ENCODE results near the gene CHAT. TPM values are rescaled to one million over a fixed set of nuclear protein-coding genes. Genes with fewer than 3 reads are reported as not detected.
"Not testable (repeated sequence)": the region's sequence is repeated elsewhere in the genome, so short reads cannot be mapped to it uniquely, and the experiment has no call there.

Gene CHAT
- total RNA-seq, 1 donor from 2014 or later, result not detected

DNA sequence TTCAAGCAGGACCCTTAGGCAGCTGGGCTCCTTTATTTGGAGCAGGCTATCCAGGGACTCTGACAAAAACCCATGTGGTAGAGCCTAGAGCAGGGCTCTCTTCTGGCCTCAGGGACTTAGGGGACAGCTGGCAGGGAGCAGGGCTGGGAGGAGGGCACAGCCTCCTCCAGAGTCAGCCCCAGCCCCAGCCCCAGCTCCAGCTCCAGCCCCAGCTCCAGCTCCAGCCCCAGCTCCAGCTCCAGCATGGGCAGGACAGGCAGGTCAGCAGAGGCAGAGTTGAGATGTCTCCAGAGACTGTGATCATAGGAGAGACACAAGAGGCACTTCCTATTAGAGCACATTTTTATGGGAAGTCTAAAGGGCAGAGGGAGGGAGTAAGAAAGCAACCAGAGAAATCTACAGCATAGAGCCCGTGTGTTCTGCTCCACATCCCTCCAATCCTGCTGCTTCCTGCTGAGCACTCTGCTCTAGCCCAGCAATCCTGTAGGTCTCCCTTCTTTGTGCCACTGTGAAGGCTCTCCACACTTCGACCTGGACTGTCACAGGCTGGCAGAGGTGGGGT, 52.3 kb downstream of the CHAT start:
- no peak for DNase-seq
- Mint-ChIP-seq H3K27me3 (peaks cover 12% of the 10 kb centered on the region), H3K9me3 (no peaks in the 10 kb centered on the region), H3K4me3 (no peak overlapping the region), H3K36me3 (ENCODE audit: low read depth) (no peaks in the 10 kb centered on the region), H3K27ac (no peak overlapping the region), H3K4me1 (no peaks in the 10 kb centered on the region)
- intact Hi-C loops (cut with micrococcal nuclease), result no loop called here

DNA sequence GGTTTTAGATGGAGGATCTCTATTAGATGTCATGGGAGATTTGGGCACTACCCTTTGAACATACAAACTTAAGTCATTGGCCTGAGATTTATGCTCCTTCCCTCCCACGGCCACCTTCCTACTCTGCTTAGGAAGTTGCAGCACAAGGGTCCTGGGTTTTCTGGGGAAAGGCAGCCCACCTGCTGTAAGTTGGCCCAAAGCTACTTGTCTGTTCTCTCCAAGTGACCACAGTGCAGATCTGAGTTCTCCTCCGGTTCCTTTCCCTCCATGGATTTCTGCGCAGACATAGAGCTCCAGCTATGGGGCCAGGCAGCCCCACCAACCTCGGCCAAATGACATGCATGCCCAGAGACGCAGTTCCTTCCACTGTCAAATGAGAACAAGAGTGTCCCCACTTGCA, 52.8 kb downstream of the CHAT start:
- Mint-ChIP-seq H3K27me3 (peaks cover 15% of the 10 kb centered on the region), H3K9me3 (no peaks in the 10 kb centered on the region), H3K36me3 (ENCODE audit: low read depth) (no peaks in the 10 kb centered on the region), H3K4me3 (no peak overlapping the region), H3K27ac (no peak overlapping the region), H3K4me1 (no peaks in the 10 kb centered on the region)
- no peak for DNase-seq
- intact Hi-C loops (cut with micrococcal nuclease), result no loop called here

DNA sequence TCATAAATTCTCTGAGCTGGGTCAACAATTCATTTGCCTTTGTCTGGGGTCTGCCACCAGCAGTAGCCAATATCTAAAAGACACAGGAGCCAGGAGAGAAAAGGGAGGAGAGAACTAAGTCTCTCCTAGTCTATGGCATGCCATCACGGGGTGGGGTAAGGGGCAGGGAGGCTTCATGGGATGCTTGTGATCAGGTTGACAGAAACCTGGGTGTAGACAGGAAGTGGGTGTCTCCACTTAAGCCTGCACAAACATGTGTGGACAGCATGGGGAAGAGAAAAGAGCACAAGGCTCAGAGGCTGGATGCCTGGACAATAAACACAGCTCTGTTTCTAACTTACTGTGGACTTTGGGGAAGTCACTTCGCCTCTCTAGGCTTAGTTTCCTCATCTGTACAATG, 54.2 kb downstream of the CHAT start:
- Mint-ChIP-seq H3K4me1 (no peaks in the 10 kb centered on the region), H3K36me3 (ENCODE audit: low read depth) (no peaks in the 10 kb centered on the region), H3K9me3 (no peaks in the 10 kb centered on the region), H3K27me3 (peaks cover 17% of the 10 kb centered on the region), H3K4me3 (no peak overlapping the region), H3K27ac (no peak overlapping the region)
- DNase-seq, result no peak
- intact Hi-C loops (cut with micrococcal nuclease), result no loop called here

DNA sequence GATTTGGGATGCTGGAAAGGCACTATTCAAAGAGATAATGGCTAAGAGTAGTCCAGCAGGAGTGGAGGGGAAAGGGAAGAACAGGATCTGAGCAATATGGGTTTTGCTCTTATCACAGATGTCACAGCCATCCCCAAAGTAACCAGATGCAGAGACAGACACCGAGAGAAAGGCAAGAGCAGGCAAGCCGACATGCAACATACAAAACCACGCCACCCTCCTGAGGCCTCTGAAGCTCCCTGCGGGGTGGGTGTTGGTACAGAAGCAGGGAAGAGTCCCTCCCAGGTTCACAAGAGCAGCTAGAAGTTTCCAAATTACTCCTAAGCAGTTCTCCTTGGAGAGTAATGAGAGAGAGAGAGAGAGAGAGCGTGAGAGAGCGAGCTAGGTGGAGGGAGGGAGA, 54.8 kb downstream of the CHAT start:
- intact Hi-C loops (cut with micrococcal nuclease), result no loop called here
- no peak for DNase-seq
- peaks cover 23% of the 10 kb centered on the region for H3K27me3 Mint-ChIP-seq
- no peaks in the 10 kb centered on the region for H3K9me3 Mint-ChIP-seq
- H3K27ac Mint-ChIP-seq, result no peak overlapping the region
- H3K4me1 Mint-ChIP-seq, result no peaks in the 10 kb centered on the region
- no peaks in the 10 kb centered on the region for H3K36me3 Mint-ChIP-seq (ENCODE audit: low read depth)
- H3K4me3 Mint-ChIP-seq, result no peak overlapping the region

DNA sequence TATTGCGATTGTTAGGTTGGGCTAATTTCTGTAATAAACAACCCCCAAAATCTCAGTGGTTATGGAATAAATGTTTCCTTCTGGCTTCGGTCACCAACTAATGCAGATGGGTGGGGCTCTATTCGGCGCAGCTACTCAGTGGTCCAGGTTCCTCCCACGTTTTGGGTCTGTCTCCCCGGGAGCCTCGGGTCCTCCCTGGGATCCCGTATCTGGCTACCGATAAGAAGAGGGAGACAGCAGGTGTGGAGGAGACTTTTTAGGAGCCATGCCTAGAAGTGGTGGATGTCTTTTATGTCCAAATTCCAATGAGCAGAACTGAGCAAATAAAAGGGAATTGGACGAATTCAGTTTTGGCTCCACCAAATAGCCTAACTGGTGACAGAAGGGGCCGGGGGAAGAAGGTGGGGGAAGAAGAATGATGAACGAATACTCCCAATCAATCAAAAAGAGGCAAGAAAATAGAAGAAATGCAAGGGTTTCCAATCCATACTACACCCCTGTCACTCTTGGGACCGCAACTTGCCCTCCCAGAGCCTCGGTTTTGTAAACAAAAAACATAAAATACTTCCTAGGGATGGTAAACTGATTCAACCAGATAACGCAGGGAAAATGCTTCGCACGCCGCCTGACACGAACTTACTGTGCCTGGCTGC, 65.1 kb downstream of the CHAT start:
- Mint-ChIP-seq H3K27ac (no peak overlapping the region), H3K27me3 (peaks cover 34% of the 10 kb centered on the region), H3K4me1 (no peaks in the 10 kb centered on the region), H3K9me3 (peaks cover 13% of the 10 kb centered on the region), H3K36me3 (ENCODE audit: low read depth) (no peaks in the 10 kb centered on the region), H3K4me3 (peak overlapping the region; percentile 10)
- intact Hi-C loops (cut with micrococcal nuclease), result no loop called here
- DNase-seq, result no peak

DNA sequence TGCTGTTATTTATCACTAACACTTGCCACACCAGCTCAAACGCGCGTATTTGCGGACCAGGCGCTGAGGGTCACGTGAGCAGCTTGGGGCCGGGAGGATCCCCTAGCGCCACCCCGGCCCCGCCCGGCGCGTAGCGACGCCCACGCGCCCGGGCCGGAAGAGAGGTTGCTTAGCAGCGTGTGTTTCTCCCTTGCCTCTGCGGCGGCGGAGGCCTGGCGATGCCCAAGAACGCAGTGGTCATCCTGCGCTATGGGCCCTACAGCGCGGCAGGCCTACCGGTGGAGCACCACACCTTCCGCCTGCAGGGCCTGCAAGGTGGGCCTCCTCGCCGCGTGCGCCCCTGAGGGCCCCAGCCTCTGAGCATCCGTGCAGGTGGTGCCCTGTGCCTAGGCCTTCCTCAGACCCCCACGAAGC, 65.7 kb downstream of the CHAT start, which contains the start of gene C10orf53:
Gene C10orf53, plus strand, starts transcription at position 172 of the 414 bp plus-strand sequence. Its CDS starts 47 bp downstream, at position 219.
- intact Hi-C loops (cut with micrococcal nuclease), result no loop called here

DNA sequence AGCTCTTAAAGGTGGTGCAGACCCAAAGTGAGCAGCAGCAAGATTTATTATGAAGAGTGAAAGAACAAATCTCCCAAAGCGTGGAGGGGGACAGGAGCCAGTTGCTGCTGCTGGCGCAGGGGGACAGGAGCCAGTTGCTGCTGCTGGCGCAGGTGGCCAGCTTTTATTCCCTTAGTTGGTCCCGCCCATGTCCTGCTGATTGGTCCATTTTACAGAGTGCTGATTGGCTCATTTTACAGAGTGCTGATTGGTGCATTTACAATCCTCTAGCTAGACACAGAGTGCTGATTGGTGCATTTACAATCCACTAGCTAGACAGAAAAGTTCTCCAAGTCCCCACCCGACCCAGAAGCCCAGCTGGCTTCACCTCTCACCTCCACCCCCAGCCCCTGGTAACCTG, 68.6 kb downstream of the CHAT start:
- H3K4me1 Mint-ChIP-seq; H3K27ac Mint-ChIP-seq; DNase-seq; intact Hi-C loops (cut with micrococcal nuclease); H3K36me3 Mint-ChIP-seq (ENCODE audit: low read depth); H3K4me3 Mint-ChIP-seq: not testable (repeated sequence)
- Mint-ChIP-seq H3K9me3 (peaks cover 13% of the 10 kb centered on the region), H3K27me3 (peaks cover 22% of the 10 kb centered on the region)

More for the DNA sequence above, 65.7 kb downstream of the CHAT start, which contains the start of gene C10orf53:
- peak; percentile 81 for DNase-seq
- Mint-ChIP-seq H3K36me3 (ENCODE audit: low read depth) (no peaks in the 10 kb centered on the region), H3K4me1 (no peaks in the 10 kb centered on the region), H3K9me3 (peaks cover 13% of the 10 kb centered on the region), H3K4me3 (peak within 1 kb of the TSS; percentile 10), H3K27ac (no peak within 1 kb of the TSS), H3K27me3 (peaks cover 34% of the 10 kb centered on the region)

DNA sequence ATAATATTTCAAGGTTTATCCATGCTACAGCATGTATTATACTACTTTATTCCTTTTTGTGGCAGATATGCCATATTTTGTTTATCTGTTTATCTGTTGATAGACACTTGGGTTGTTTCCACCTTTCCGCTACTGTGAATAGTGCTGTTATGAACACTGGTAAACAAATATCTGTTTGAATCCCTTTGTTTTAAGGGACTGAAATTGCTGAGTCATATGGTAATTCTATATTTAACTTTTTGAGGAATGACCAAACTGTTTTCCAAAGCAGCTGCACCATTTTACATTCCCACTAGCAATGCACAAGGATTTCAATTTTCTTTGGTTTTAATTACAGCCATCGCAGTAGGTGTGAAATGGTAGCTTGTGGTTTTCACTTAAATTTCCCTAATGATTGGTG, 69.0 kb downstream of the CHAT start:
- Mint-ChIP-seq H3K36me3 (ENCODE audit: low read depth) (no peaks in the 10 kb centered on the region), H3K27ac (no peak overlapping the region), H3K27me3 (peaks cover 20% of the 10 kb centered on the region), H3K4me3 (no peak overlapping the region), H3K9me3 (peaks cover 13% of the 10 kb centered on the region), H3K4me1 (no peaks in the 10 kb centered on the region)
- intact Hi-C loops (cut with micrococcal nuclease), result no loop called here
- no peak for DNase-seq

DNA sequence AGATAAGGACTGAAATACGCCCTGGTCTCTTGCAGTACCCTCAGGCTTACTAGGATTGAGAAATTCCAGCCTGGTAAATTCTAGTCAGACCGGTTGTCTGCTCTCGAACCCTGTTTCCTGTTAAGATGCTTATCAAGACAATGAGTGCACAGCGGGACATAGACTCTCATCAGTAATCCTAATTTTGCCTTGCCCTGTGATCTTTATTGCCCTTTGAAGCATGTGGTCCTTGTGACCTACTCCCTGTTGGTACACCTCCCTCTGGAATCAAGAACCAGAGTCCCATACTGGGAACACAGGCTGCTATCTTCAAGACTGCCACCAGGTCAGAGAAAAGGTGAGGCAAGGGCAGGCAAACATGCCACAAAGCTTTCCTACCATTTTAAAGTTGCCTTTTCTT, 72.8 kb downstream of the CHAT start:
- Mint-ChIP-seq H3K27me3 (peaks cover 44% of the 10 kb centered on the region), H3K9me3 (peaks cover 7% of the 10 kb centered on the region), H3K4me1 (no peaks in the 10 kb centered on the region), H3K4me3 (no peak overlapping the region), H3K27ac (no peak overlapping the region), H3K36me3 (ENCODE audit: low read depth) (no peaks in the 10 kb centered on the region)
- intact Hi-C loops (cut with micrococcal nuclease), result no loop called here
- no peak for DNase-seq

DNA sequence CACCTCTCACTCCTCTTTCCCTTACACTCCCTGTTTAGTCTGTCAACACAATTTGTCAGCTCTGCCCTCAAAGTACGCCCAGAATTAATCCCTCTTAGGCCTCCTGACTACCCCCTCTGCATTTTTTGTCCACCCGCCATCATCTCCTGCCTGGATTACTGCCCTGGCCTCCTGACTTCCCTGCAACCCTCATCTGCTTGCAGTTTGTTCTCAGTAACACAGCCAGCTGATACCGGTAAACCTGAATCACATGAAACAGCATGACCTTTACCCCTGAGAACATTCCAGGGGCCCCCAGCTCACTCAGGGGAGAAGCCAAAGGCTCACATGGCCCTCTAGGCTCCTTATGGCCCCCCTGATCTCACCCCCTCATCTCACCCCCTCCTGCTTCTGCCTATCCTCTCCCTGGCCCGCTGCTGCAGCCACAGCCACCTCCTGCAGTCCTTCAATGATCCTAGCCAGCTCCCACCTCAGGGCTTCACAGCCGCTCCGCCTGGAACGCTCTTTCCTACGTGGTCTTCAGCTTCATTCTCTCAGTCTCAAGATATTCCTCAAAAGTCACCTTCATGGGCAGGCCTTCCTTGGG, 74.5 kb downstream of the CHAT start:
- no peaks in the 10 kb centered on the region for H3K9me3 Mint-ChIP-seq
- intact Hi-C loops (cut with micrococcal nuclease), result no loop called here
- no peaks in the 10 kb centered on the region for H3K4me1 Mint-ChIP-seq
- H3K27ac Mint-ChIP-seq, result no peak overlapping the region
- no peak overlapping the region for H3K4me3 Mint-ChIP-seq
- DNase-seq, result no peak
- no peaks in the 10 kb centered on the region for H3K36me3 Mint-ChIP-seq (ENCODE audit: low read depth)
- H3K27me3 Mint-ChIP-seq, result peaks cover 51% of the 10 kb centered on the region

DNA sequence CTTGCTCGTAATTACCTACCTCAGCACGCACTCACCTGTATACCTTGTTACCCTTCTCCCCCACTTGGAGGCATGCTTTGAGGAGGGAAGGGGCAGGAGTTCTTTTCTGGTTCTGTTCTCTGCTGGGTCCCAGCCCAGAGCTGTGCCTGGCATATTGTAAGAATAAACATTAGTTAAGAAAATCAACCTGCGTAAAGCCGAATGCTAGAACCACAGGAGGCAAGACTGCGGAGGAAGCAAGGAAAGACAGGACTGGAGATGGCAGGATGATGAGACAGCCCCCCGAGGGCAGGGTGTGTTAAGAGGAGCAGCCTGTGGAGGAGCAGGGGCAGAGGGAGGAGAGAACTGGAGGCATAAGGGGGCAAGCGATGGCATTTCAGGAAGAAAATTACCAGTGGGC, 75.1 kb downstream of the CHAT start:
- intact Hi-C loops (cut with micrococcal nuclease), result no loop called here
- Mint-ChIP-seq H3K4me3 (no peak overlapping the region), H3K27ac (no peak overlapping the region), H3K36me3 (ENCODE audit: low read depth) (no peaks in the 10 kb centered on the region), H3K4me1 (no peaks in the 10 kb centered on the region), H3K27me3 (peaks cover 51% of the 10 kb centered on the region), H3K9me3 (no peaks in the 10 kb centered on the region)
- no peak for DNase-seq

DNA sequence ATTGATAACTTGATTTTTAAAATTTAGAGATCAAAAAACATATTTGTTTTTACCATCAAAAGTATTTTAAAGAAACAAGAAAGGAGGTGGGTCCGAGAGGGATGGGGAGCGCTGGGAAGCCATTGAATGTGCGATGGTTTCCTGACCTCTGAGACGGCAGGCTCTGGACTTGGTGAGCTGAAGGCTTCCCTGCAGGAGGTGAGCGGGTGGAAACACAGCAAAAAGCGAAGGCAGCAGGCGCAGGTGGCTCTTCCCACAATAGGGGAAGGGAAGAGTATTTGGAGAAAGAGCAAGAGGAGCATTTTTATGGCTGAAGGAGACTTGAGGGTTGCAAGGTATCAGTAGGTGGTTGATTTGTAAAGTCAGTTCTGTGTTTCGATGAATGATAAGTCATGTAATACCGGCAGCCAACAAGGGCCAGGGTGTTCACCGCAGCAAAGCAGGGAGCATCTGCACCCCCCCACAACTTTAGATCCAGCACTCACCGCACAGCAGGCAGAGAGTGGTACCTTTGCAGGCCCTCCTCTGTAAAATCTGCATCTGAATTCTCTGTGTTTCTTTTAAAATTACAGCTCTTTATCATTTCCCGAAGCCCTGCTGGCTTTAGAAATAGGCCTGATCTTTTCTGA, 76.2 kb downstream of the CHAT start:
- Mint-ChIP-seq H3K9me3 (no peaks in the 10 kb centered on the region), H3K36me3 (ENCODE audit: low read depth) (no peaks in the 10 kb centered on the region), H3K4me1 (no peaks in the 10 kb centered on the region), H3K4me3 (no peak overlapping the region), H3K27me3 (peaks cover 51% of the 10 kb centered on the region), H3K27ac (no peak overlapping the region)
- intact Hi-C loops (cut with micrococcal nuclease), result no loop called here
- DNase-seq, result no peak

DNA sequence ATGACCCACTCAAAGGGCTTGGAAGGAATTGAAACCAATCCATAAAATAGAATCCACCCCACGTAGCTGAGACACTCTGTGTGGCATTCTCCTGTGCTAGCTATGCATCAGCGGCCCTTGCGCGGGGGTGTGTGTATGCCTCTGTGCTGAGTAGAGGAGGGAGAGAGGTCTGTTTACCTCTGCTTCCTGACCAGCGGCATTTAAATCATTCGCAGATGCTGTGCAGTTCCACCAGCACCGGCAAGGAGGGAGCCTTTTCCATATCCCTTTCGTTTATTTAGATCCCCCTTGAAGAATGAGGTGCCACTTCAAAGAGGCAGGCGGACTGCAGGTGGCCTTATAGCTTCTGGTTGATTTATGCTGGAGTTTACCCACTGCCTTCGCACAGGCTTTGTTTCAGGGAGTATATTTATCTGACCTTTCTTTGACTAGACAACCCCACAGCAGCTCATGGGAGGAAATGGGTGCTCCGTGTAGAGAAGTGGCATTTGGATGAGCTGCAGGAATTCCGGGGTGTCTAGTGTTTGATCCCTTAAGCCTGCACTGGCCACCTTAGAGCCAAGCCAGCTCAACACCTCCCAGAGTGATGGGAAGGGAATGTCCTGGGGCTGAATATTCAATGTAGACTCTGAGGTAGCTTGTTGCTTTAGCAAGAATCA, 77.0 kb downstream of the CHAT start:
- Mint-ChIP-seq H3K9me3 (no peaks in the 10 kb centered on the region), H3K4me3 (no peak overlapping the region), H3K4me1 (no peaks in the 10 kb centered on the region), H3K27me3 (peaks cover 49% of the 10 kb centered on the region), H3K36me3 (ENCODE audit: low read depth) (no peaks in the 10 kb centered on the region), H3K27ac (no peak overlapping the region)
- no peak for DNase-seq
- intact Hi-C loops (cut with micrococcal nuclease), result no loop called here

DNA sequence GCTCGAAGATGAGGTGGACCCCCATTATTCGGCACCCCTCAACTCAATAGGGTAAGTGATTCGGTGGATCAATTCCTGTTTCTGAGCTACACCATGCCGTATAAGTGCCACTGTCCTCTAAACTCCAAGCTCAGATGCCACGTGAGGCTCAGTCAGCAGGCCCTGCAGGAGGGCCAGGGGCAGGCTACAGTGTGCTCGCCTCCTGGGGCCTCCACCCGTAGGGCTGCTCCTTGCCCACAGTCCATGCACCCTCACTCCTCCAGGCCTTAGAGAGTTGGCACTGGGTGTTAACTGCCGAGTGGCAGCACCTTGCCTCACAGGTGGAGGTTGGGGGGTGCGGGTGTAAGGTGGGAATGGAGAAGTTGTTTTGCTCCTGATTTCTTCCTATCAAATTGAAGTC, 77.8 kb downstream of the CHAT start:
- H3K36me3 Mint-ChIP-seq (ENCODE audit: low read depth), result no peaks in the 10 kb centered on the region
- H3K27ac Mint-ChIP-seq, result no peak overlapping the region
- no peak for DNase-seq
- peaks cover 49% of the 10 kb centered on the region for H3K27me3 Mint-ChIP-seq
- H3K9me3 Mint-ChIP-seq, result no peaks in the 10 kb centered on the region
- intact Hi-C loops (cut with micrococcal nuclease), result no loop called here
- H3K4me3 Mint-ChIP-seq, result no peak overlapping the region
- H3K4me1 Mint-ChIP-seq, result no peaks in the 10 kb centered on the region
